ENCODE measurements around the gene AGPAT3.

Gene AGPAT3

DNA sequence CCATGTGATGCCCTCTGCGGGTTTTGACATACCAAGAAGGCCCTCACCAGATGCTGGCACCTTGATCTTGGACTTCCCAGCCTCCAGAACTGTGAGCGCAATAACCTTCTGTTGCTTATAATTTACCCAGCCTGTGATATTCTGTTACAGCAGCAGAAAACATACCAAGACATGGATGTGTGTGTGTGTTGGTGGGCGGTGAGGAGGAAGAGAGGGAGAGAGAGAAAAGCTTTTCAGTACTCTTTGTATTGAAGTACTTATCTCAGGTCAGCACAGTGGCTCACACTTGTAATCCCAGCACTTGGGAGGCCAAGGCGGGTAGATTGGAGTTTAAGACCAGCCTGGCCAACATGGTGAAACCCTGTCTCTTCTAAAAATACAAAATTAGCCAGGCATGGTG, 170.2 kb downstream of the AGPAT3 start:
- DNase-seq = no peak

All from activated CD4-positive, alpha-beta T cell treated with anti-CD3 and anti-CD28 coated beads for 48 hours (primary cell).